ENCODE measurements around the gene SLC47A1.

The SLC47A1 gene

DNA sequence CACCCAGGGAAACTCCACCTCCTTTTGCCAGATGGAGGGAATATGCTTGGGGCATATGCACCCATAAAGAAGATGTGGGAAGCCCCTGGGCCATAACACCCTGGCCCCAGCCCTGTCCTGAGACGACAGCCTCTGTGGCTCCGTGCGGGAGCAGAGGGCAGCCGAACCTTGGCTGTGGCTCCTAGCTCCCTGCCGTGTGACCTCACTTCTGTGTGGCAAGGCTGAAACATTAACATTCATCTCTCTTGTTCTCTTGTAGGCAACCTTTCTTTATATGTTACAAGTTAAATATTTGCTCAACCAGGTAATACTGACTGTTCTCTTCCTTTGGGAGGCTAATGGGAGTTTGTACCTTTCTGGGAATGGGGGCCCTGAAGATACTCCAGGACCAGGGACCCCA, 17.5 kb downstream of the SLC47A1 start:
- no peak for TF ChIP-seq TCF4 (CRISPR knock-in tag; IDR thresholded peaks at IDR 0.05; ENCODE audit: borderline replicate concordance)
- TF ChIP-seq, protein P1, sequence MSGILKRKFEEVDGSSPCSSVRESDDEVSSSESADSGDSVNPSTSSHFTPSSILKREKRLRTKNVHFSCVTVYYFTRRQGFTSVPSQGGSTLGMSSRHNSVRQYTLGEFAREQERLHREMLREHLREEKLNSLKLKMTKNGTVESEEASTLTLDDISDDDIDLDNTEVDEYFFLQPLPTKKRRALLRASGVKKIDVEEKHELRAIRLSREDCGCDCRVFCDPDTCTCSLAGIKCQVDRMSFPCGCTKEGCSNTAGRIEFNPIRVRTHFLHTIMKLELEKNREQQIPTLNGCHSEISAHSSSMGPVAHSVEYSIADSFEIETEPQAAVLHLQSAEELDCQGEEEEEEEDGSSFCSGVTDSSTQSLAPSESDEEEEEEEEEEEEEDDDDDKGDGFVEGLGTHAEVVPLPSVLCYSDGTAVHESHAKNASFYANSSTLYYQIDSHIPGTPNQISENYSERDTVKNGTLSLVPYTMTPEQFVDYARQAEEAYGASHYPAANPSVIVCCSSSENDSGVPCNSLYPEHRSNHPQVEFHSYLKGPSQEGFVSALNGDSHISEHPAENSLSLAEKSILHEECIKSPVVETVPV (CRISPR knock-in tag; IDR thresholded peaks at IDR 0.05), result no peak
- TF ChIP-seq, protein P2, sequence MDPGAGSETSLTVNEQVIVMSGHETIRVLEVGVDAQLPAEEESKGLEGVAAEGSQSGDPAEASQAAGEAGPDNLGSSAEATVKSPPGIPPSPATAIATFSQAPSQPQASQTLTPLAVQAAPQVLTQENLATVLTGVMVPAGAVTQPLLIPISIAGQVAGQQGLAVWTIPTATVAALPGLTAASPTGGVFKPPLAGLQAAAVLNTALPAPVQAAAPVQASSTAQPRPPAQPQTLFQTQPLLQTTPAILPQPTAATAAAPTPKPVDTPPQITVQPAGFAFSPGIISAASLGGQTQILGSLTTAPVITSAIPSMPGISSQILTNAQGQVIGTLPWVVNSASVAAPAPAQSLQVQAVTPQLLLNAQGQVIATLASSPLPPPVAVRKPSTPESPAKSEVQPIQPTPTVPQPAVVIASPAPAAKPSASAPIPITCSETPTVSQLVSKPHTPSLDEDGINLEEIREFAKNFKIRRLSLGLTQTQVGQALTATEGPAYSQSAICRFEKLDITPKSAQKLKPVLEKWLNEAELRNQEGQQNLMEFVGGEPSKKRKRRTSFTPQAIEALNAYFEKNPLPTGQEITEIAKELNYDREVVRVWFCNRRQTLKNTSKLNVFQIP (CRISPR knock-in tag; IDR thresholded peaks at IDR 0.05; ENCODE audit: borderline replicate concordance, low read depth), result no peak
- TF ChIP-seq ZNF565 (CRISPR knock-in tag; conservative IDR thresholded peaks at IDR 0.05; ENCODE audit: low read depth), result no peak
- no peak for TF ChIP-seq RARB (CRISPR knock-in tag; IDR thresholded peaks at IDR 0.05)
- no peak for TF ChIP-seq CSDC2 (CRISPR knock-in tag; IDR thresholded peaks at IDR 0.05)

DNA sequence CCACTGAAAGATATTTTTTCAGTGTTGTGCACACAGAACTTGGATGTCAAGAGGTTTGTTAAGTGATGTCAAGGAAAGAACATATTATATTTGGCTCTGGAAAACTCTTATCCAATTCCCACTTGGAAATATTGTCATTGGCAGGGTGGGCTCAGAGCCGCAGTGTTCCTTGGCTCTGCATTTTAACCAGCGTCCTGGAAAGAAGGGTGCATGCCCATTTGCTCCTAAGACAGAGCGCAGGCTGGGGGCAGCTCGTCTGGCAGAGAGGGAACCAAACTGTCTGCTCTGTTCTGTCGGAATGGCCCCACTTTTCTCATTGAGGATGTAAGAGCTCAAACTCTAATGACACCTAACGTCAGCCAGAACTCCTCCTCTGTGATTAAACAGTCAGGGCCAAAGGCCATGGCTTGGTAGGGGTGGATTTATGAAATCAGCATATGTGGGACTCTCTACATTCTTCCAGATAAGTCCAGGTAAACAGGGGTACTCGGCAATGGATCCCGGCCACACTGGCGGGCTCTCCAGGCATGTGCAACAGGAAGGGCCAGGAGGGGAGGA, 18.0 kb downstream of the SLC47A1 start:
- no peak for TF ChIP-seq ZNF8 (CRISPR knock-in tag; IDR thresholded peaks at IDR 0.05)
- TF ChIP-seq ISL1 (CRISPR knock-in tag; IDR thresholded peaks at IDR 0.05), result no peak
- TF ChIP-seq, protein P1 (CRISPR knock-in tag; IDR thresholded peaks at IDR 0.05), result no peak
- no peak for TF ChIP-seq ZNF70 (CRISPR knock-in tag; IDR thresholded peaks at IDR 0.05)
- TF ChIP-seq, protein P3, sequence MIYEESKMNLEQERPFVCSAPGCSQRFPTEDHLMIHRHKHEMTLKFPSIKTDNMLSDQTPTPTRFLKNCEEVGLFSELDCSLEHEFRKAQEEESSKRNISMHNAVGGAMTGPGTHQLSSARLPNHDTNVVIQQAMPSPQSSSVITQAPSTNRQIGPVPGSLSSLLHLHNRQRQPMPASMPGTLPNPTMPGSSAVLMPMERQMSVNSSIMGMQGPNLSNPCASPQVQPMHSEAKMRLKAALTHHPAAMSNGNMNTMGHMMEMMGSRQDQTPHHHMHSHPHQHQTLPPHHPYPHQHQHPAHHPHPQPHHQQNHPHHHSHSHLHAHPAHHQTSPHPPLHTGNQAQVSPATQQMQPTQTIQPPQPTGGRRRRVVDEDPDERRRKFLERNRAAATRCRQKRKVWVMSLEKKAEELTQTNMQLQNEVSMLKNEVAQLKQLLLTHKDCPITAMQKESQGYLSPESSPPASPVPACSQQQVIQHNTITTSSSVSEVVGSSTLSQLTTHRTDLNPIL (CRISPR knock-in tag; IDR thresholded peaks at IDR 0.05; ENCODE audit: low read depth), result no peak
- no peak for TF ChIP-seq BACH2 (CRISPR knock-in tag; IDR thresholded peaks at IDR 0.05; ENCODE audit: borderline replicate concordance)
- TF ChIP-seq TOX (CRISPR knock-in tag; IDR thresholded peaks at IDR 0.05; ENCODE audit: borderline replicate concordance), result no peak
- no peak for TF ChIP-seq ZC3H10 (CRISPR knock-in tag; IDR thresholded peaks at IDR 0.05)
- TF ChIP-seq ARNTL (CRISPR knock-in tag; IDR thresholded peaks at IDR 0.05; ENCODE audit: borderline replicate concordance, low read depth), result no peak
- no peak for ATAC-seq

More for the DNA sequence above, 17.5 kb downstream of the SLC47A1 start:
- ATAC-seq, result no peak

DNA sequence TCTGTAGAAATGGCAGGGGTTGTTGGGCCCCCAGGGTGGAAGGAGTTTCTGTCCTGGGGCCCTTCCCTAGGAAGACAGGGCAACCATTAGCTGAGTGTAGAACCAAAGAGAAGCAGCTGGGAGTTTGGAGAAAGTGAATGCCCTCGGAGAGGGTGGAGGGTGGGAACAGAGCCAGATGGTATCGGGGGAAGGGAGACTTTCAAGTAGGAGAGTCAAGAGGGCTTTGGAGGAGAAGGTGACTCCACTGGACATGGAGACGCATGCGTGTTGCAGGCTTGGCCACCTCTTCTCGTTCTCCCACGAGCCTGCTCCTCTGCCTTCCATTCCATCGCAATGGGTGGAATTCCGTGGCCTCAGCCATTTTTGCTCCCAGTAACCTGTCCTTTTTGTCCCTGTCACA, 19.4 kb downstream of the SLC47A1 start:
- no peak for ATAC-seq

DNA sequence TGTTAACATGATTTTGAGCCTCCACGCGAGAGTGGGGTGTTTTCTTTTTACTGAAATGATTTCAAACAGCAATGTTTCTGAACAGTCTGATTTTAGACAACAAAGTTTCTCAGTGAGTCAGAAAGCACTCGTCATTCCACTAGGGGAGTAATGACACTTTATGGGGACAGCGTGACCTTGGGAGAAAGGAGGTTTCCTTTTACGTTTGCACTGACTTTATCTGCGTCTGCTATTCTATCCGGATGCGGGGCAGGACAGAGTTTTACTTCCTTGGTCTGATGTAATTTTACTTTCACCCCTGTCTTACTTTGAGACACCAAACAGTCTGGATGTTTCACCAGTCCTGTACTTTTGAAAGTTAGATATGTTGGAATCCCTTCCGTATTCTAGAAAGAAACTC, 20.7 kb downstream of the SLC47A1 start:
- ATAC-seq, result no peak
- TF ChIP-seq ARNTL (CRISPR knock-in tag; IDR thresholded peaks at IDR 0.05; ENCODE audit: borderline replicate concordance, low read depth), result no peak
- no peak for TF ChIP-seq OSR1 (CRISPR knock-in tag; IDR thresholded peaks at IDR 0.05)
- TF ChIP-seq, protein P4, sequence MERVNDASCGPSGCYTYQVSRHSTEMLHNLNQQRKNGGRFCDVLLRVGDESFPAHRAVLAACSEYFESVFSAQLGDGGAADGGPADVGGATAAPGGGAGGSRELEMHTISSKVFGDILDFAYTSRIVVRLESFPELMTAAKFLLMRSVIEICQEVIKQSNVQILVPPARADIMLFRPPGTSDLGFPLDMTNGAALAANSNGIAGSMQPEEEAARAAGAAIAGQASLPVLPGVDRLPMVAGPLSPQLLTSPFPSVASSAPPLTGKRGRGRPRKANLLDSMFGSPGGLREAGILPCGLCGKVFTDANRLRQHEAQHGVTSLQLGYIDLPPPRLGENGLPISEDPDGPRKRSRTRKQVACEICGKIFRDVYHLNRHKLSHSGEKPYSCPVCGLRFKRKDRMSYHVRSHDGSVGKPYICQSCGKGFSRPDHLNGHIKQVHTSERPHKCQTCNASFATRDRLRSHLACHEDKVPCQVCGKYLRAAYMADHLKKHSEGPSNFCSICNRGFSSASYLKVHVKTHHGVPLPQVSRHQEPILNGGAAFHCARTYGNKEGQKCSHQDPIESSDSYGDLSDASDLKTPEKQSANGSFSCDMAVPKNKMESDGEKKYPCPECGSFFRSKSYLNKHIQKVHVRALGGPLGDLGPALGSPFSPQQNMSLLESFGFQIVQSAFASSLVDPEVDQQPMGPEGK (CRISPR knock-in tag; IDR thresholded peaks at IDR 0.05; ENCODE audit: borderline replicate concordance), result no peak
- no peak for TF ChIP-seq PPARA (CRISPR knock-in tag; IDR thresholded peaks at IDR 0.05; ENCODE audit: borderline replicate concordance)
- TF ChIP-seq, protein P2 (CRISPR knock-in tag; IDR thresholded peaks at IDR 0.05; ENCODE audit: borderline replicate concordance, low read depth), result no peak
- no peak for TF ChIP-seq SNAI2 (CRISPR knock-in tag; IDR thresholded peaks at IDR 0.05)
- no peak for TF ChIP-seq ISL1 (CRISPR knock-in tag; IDR thresholded peaks at IDR 0.05)
- TF ChIP-seq RARB (CRISPR knock-in tag; IDR thresholded peaks at IDR 0.05), result no peak
- no peak for TF ChIP-seq ZNF8 (CRISPR knock-in tag; IDR thresholded peaks at IDR 0.05)
- no peak for TF ChIP-seq ZNF565 (CRISPR knock-in tag; conservative IDR thresholded peaks at IDR 0.05; ENCODE audit: low read depth)

More for the DNA sequence above, 19.4 kb downstream of the SLC47A1 start:
- TF ChIP-seq, protein P1 (CRISPR knock-in tag; IDR thresholded peaks at IDR 0.05), result no peak
- TF ChIP-seq ARNTL (CRISPR knock-in tag; IDR thresholded peaks at IDR 0.05; ENCODE audit: borderline replicate concordance, low read depth), result no peak
- TF ChIP-seq TCF4 (CRISPR knock-in tag; IDR thresholded peaks at IDR 0.05; ENCODE audit: borderline replicate concordance), result no peak
- TF ChIP-seq, protein P3 (CRISPR knock-in tag; IDR thresholded peaks at IDR 0.05; ENCODE audit: low read depth), result no peak
- TF ChIP-seq RARB (CRISPR knock-in tag; IDR thresholded peaks at IDR 0.05), result no peak
- TF ChIP-seq ZNF70 (CRISPR knock-in tag; IDR thresholded peaks at IDR 0.05), result no peak
- no peak for TF ChIP-seq ZNF8 (CRISPR knock-in tag; IDR thresholded peaks at IDR 0.05)

All from SK-N-SH treated with all-trans-retinoic acid at 6 μM for 48 hours (cell line).